ENCODE measurements around the gene SHISA4. TPM values are rescaled to one million over a fixed set of nuclear protein-coding genes. Genes with fewer than 3 reads are reported as not detected.

SHISA4 gene
- total and polyA plus RNA-seq, 2 of the 8 experiments (the other 6 are each of a cell fraction or from before 2014, with no cell fraction given), result 7.8 to 28.9 TPM

DNA sequence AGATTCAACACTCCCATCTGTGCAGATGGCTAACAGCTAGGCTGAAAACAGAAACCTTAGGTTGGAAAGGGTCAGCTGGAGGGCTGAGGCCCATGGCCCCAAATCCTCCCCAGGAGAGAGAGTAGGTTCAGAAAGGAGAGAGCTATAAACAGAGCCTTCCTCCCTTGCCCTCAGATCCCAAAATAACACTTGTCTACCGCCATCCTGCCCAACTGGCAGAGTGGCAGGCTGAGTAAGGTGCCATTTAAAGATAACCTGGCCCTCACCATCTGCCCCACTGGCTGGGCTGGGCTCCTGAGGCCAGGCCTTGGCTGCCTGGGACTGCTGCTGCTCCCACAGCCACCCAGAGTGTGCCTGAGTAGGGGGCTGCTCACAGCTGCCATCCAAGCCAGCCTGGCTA is 4.3 kb upstream of the SHISA4 start (continued):
- TF ChIP-seq PHF8 (conservative IDR thresholded peaks at IDR 0.05; ENCODE audit: low read depth, low read length) (no peak), GABPA (IDR thresholded peaks at IDR 0.05; ENCODE audit: borderline replicate concordance, insufficient read depth, low read length) (no peak), SP2 (IDR thresholded peaks at IDR 0.05; ENCODE audit: low read length) (no peak), NRF1 (IDR thresholded peaks at IDR 0.05; ENCODE audit: low read depth, low read length) (no peak), GTF2F1 (IDR thresholded peaks at IDR 0.05; ENCODE audit: borderline replicate concordance, low read depth, low read length) (no peak)
- TF ChIP-seq, protein P1, sequence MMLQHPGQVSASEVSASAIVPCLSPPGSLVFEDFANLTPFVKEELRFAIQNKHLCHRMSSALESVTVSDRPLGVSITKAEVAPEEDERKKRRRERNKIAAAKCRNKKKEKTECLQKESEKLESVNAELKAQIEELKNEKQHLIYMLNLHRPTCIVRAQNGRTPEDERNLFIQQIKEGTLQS (IDR thresholded peaks at IDR 0.05; ENCODE audit: insufficient read depth, low read depth, low read length), result no peak

All from H1 (cell line).